GM04503 (cell line): Measurements from ENCODE around the gene RIPOR3.
"Not testable (repeated sequence)": the region's sequence is repeated elsewhere in the genome, so short reads cannot be mapped to it uniquely, and the experiment has no call there.

ENCODE experiments used
- DNase-seq: peaks from one replicate; pipeline ENCODE4 v3.0.0-alpha.2; 2012; ENCODE audit warnings: low read depth

RIPOR3 gene

DNA sequence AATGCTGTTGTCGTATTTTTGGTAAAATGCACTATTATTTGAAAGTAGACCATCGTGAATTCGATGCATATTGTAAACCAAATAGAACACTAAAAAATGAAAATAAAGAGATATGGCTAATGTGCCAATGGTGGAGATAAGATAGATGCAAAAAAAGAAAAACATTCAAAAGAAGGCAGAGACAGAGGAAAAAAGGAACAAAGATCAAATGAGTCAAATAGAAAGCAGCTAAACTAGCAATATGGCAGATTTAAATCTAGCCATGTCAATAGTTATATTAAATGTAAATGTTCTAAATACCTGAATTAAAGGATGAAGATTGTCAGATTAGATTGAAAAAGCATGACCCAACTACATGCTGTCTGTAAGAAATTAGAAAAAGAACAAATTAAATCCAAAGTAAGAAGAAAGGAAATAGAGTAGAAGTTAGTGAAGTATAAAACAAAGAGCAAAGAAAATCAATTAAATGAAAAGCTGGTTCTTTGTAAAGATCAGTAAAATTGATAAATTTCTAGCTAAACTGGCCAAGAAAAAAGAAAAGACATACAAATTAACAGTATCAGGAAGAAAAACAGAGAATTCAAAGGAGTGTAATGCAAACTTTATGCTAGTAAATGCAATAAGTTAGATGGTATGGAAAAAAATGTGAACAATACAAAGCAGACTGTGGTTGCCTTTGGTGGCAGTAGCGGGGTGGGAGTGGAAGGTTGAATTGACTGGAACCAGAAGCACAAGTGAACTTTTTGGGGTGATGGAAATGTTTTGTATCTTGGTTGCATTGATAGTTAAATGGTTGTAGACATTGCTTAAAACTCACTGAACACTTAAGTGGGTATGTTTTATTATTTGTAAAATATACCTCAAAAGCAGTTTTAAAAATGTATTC lies 136.4 kb downstream of the RIPOR3 start:
- DNase-seq = no peak

- DNase-seq = no peak
Measured at GRCh38 chr20:50552979-50553378, 138.4 kb downstream of the RIPOR3 start.

- DNase-seq = no peak
Measured at GRCh38 chr20:50551288-50551687, 140.1 kb downstream of the RIPOR3 start.

GRCh38 chr20:50550531-50550930 lies 140.8 kb downstream of the RIPOR3 start:
- no peak for DNase-seq

DNA sequence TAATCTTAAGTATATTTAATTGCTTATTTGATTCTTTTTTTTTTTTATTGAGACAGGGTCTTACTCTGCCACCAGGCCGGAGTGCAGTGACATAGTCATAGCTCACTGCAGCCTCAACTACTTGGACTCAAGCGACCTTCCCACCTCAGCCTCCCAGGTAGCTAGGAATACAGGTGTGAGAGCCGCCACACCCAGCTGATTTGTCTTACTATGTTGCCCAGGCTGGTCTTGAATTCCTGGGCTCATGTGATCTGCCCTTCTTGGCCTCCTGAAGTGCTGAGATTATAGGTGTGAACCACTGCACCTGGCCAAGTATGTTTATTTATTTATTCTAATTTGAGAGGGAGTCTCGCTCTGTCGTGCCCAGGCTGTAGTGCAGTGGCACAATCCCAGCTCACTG lies 142.9 kb downstream of the RIPOR3 start:
- no peak for DNase-seq

GRCh38 chr20:50547964-50548363 lies 143.4 kb downstream of the RIPOR3 start:
- no peak for DNase-seq

GRCh38 chr20:50546729-50547314 lies 144.5 kb downstream of the RIPOR3 start:
- no peak for DNase-seq

- no peak for DNase-seq
Measured at GRCh38 chr20:50545126-50545525, 146.2 kb downstream of the RIPOR3 start.

GRCh38 chr20:50543326-50543725 lies 148.0 kb downstream of the RIPOR3 start:
- no peak for DNase-seq

GRCh38 chr20:50541606-50542041 lies 149.7 kb downstream of the RIPOR3 start:
- no peak for DNase-seq

DNA sequence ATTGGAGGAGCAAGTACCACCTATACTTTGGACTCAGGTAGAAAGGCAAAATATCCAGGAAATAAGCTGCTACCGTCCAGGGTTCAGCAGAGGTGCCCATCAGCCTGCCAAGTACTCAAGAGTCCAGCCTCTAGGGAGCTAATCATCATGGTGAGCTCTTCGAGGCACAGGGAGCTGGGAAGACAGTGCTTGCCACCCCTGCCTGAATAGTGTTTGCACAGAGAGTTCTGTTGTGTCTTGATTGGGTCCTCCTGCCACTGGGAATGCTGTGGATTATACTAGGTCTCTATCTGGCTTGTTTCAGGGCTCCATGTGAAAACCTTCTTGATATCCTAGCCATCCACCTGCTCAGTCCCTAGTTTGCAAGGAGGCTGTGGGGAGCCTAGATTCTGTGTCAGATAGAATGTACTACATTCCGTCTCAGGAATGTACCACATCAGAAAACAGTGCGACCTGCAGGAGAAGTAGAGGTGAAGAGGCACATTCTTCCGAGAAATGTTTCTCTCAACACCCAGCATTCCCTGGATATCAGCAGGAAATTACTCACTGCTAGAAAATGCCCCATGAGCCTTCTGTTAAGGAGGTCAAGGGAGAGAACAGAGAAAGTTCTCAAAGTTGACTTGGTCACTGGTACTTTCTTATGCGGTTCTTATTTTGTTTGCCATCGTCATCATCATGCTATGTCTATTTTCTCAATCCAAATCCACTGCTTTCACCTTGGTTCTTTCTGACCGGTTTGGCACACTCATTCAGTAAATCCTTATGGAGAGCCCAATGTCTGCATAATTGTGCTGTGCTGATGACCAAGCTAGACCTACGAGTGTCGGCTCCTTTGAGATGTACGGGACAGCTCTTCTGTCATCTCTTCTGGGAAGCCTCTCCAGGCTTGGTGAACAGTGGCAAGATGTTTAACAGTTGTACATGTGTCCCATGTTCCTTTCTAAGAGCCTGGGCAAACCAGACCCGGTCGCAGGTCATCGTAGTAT lies 150.4 kb downstream of the RIPOR3 start:
- peak; percentile 53 for DNase-seq

DNA sequence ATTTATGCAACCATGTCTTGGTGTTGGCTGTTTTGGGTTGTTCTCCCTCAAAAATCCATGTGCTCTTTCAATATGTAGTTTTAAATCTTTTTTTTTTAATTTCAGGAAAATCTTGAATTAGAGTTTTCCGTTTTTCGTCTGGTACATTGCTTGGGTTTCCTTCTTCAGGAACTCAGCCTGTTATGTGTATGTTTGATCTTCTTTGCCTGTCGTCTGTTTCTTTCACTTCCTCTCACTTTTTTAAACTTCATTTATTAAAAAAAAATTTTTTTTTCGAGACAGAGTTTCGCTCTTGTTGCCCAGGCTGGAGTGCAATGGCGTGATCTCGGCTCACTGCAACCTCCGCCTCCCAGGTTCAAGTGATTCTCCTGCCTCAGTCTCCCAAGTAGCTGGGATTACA lies 151.5 kb downstream of the RIPOR3 start:
- not testable (repeated sequence) for DNase-seq

DNA sequence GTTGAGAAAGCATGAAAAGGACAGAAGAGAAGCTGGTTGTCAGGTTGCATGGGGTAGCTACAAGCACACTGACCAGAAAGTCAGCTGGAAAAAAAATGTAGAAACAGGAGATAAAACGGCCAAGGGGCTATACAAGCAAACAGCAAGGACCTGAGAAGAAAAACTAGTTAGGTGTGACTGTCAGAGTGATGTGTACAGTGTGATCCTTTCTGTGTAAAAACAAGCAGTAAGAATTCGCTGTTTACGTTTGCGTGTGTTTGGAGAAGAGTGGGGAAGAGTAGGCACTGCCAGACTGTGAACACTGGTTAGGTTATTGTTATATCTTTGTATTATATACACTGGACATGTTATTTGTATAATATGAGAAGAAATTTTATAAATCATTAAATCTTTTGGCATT lies 153.1 kb downstream of the RIPOR3 start:
- no peak for DNase-seq

- DNase-seq = no peak
Measured at GRCh38 chr20:50537546-50538201, 153.7 kb downstream of the RIPOR3 start.

DNA sequence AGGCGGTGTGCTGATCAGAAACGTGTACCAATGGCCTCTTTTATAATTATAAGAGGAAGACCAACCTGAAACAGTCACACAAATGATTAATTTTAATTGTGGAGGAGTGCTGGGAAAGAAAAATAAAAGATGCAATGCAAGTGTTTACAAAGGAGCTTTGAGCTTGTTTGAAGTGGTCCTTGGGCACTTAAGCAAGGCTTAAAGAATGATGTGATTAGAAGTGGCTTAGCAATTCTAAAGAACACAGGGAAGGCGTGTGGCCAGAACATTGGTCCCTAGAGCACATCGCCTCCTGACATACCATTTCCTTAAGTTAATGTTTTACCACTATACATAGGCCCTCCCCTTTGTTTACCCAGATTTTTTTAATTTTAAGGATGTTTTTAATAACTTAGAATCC lies 155.0 kb downstream of the RIPOR3 start:
- DNase-seq = no peak
